Coronary artery (tissue), 2 donors: ENCODE measurements around the gene SLC66A2.
A peak's percentile ranks its signal among the peaks of the same experiment; 100 is the strongest.

Experiments used
- DNase-seq: peaks from one replicate; pipeline ENCODE4 v3.0.0-alpha.2; 2017; ENCODE audit warnings: low spot score
- H3K27ac ChIP-seq, 2 donors: fragments of 200-600 bp; sonication (generic); one replicate each; pipeline ENCODE4 v1.5.1; 2016 to 2019
- H3K4me3 ChIP-seq: fragments of 200-600 bp; sonication (generic); 2 replicates; pipeline ENCODE4 v1.5.1; 2016; ENCODE audit warnings: mild to moderate bottlenecking, moderate library complexity
- TF ChIP-seq, protein P1 (sequence below): fragments of 200-600 bp; sonication (generic); IDR thresholded peaks from one replicate; pipeline ENCODE4 v1.5.1; 2019; ENCODE audit warnings: antibody characterized with exemption

SLC66A2 gene

DNA sequence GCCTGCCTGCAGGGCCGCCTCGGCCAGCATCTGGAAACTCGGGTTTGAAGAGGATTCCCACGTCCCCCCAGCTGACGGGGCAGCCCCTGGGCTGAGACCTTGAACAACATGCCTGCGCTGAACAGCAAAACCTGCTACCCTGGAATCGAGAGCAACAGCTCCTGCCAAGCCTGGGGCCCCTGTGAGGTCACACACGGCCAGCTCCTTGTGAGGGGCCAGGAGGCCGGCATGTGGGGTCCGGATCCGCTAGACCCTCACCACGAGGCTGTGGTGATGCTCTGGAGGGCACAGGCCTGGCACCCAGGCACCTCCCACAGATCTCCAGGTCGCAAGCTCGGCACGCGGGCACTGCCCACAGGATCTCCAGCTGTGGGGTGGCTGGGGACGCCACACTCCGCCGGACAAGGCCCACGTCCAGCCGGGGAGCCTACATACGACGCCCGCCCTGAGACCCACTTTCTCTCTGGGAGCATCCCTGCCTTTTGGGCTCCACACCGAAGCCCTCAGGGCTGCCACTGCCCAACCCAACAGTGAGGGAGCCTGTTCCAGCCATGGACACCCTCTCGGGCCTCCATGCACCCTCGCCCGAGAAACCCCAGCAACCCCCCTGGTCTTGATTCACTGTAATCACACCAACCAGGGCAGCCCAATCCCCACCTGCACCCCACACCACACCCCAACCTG, 34.1 kb downstream of the SLC66A2 start:
- H3K27ac ChIP-seq: no peak overlapping the region
- H3K4me3 ChIP-seq: no peak overlapping the region
- peak; percentile 57 for DNase-seq
- TF ChIP-seq, protein P1, sequence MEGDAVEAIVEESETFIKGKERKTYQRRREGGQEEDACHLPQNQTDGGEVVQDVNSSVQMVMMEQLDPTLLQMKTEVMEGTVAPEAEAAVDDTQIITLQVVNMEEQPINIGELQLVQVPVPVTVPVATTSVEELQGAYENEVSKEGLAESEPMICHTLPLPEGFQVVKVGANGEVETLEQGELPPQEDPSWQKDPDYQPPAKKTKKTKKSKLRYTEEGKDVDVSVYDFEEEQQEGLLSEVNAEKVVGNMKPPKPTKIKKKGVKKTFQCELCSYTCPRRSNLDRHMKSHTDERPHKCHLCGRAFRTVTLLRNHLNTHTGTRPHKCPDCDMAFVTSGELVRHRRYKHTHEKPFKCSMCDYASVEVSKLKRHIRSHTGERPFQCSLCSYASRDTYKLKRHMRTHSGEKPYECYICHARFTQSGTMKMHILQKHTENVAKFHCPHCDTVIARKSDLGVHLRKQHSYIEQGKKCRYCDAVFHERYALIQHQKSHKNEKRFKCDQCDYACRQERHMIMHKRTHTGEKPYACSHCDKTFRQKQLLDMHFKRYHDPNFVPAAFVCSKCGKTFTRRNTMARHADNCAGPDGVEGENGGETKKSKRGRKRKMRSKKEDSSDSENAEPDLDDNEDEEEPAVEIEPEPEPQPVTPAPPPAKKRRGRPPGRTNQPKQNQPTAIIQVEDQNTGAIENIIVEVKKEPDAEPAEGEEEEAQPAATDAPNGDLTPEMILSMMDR: no peak

DNA sequence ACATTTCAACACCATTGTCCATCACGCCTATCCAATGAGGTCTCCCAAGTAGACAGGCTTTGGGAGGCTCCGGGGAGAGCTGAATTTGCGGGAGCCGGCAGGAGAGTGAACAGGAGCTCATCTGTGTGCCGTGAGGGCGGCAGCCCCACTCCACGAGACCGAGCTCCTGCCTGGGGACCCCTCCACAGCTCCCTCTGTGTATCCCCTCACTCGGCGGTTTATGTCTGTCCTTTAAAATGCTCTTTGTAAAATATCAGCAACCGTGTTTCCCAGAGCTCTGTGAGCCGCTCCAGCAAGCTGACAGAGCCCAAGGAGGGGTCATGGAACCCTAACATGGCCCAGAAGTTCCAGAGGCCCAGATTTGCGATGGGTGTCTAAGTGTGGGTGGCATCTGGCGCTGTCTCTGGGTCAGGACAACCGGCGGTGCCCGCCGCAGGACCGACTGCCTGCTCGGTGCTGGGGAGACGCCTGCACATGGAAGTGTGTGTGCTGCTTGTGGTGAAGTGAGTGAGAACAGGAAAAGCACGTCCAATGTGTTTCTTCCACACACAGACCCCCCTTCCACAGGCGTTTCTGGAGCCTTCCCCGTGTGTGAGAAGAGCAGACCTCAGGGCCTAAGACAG, 34.8 kb downstream of the SLC66A2 start:
- Histone ChIP-seq H3K27ac (no peak overlapping the region), H3K4me3 (no peak overlapping the region)
- TF ChIP-seq, protein P1: no peak
- DNase-seq: no peak

DNA sequence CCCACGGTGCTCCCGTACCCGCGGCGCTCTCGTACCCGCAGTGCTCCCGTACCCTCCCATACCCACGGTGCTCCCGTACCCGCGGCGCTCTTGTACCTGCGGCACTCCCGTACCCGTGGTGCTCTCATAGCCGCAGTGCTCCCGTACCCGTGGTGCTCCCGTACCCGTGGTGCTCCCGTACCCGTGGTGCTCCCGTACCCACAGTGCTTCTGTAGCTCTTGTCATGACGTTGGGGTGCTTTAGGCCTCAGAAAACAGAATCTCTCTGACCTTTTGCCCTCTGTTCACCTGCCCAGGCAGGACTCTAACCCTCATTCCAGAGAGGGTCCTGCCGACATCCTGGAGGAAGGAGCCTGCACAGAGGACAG, 35.3 kb downstream of the SLC66A2 start:
- TF ChIP-seq, protein P1: no peak
- Histone ChIP-seq H3K27ac (no peak overlapping the region), H3K4me3 (no peak overlapping the region)
- peak; percentile 50 for DNase-seq

DNA sequence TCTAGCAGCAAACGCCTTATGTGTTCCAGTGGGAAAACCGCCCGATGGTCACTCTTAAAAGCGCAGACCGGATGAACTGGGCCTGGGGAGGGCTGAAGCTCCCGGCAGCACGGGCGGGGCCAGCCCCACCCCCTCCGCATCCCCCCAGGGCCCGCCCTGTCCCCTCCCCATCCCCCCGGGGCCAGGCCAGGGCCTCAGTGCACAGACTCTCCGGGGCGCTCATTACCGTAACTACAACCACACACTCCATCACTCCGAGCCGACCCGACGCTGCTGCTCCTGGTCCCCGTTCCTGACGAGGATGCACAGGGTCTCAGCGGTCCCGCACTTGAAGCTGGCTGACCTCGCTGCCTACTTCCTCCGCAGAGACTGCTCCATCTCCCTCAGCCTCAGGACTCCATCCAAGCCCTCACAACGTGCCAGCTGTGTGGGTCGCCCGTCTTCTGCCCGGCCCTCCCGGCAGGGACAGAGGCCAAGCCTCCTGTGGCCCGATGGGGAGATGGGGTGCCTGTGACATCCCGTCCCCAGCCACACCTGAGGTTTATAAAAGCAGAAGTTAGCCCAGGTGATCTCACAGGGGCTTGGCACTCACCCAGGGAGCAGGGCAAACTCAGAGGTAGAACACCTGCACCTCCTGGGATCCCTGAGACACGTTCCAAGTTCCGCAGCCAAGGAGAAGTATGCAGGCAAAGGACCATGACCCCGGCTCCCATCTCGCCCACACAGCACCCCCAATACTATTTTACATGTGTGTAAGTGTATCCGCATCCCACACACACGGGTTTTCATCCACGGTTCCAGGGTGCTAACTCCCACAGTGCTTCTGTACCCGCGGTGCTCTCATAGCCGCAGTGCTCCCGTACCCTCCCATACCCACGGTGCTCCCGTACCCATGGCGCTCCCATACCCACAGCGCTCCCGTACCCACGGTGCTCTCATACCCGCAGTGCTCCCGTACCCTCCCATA, 36.0 kb downstream of the SLC66A2 start:
- peak; percentile 66 for DNase-seq
- Histone ChIP-seq H3K27ac (no peak overlapping the region), H3K4me3 (no peak overlapping the region)
- TF ChIP-seq, protein P1: no peak

DNA sequence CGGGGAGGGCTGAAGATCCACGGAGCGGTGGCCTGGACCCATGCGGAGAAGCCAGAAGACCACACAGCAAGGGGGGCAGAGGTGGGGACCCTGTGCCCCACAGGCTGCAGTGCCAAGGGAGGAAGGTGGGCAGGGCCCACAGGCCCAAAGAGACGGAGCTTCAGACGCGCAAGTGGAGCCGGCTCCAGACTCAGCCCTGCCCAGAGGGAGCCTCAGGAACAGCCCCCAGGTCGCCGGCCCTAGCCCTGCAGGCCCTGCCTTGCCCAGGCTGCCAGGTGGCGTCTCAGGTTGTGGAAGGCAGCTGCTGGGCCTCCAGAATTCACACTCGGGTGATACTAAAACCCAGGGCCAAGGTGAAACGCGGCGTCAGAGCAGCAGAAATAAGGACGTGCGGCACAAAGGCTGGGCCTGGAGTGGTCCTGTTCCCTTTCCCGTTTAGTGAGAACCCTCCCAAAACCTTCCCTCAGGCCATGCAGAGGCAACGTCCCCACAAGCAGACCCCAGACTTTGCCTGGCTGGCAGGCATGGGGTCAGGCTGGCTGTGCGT, 36.8 kb downstream of the SLC66A2 start:
- TF ChIP-seq, protein P1: no peak
- no peak overlapping the region for H3K27ac ChIP-seq
- H3K4me3 ChIP-seq: no peak overlapping the region
- peak; percentile 69 for DNase-seq

DNA sequence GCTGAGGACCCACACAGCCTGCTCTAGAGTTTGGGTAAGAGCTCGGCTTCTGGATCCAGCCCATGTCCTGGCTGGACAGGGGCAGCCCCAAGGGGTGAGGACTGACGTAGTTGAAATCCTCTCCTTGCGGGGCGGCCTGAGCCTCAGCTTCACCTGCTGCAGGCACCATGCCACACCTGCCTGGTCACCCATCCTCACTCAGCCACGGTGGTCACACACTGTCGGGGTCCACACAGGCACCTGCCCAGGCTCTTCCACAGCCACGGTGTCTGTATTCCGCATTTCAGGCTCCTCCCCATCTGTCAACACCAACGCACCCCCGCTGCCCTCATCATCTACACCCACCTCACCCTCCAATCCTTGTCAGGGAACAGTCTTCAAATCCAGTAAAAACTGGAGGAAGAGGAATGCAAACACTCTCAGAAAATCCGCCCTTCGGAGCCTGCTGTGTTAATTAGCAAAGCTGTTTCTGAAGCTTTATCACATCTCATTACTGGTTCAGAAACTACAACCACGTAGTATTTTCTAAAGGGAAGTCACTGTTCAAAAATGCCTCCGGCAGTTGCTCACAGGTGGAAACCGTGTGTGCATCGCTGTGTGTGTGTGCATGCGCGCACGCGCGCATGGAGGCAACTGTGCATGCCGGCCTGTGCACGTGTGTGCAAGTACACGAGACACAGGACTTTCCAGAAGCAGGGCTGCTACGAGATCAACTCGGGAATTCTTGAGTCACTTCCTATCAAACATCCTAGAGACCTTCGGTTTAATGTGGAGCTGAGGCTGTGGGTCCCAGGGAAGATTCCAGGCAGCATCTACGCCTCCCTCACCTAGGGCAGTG, 38.2 kb downstream of the SLC66A2 start:
- DNase-seq: peak; percentile 54
- H3K27ac ChIP-seq: no peak overlapping the region
- TF ChIP-seq, protein P1: no peak

More for the DNA sequence above, 38.2 kb downstream of the SLC66A2 start:
- H3K4me3 ChIP-seq: no peak overlapping the region
